SK-N-SH (cell line): ENCODE data around the gene SDK1. TPM values are rescaled to one million over a fixed set of nuclear protein-coding genes. Genes with fewer than 3 reads are reported as not detected.

Experiments used
- CTCF ChIA-PET: fragments of 300-600, 350-600 bp; formaldehyde crosslinking; extraction: SDS; loops from one replicate; lab custom pipeline; 2021; lab: Yijun Ruan, JAX
- POLR2A ChIA-PET: fragments of 350-600 bp; sonication (Branson Sonifier 250); formaldehyde crosslinking; extraction: SDS; loops from one replicate; lab custom pipeline; 2020; ENCODE audit warnings: antibody characterized with exemption, inconsistent platforms; lab: Yijun Ruan, JAX
- DNase-seq: peaks from one replicate; pipeline ENCODE4 v3.0.0; 2012
- H2AFZ ChIP-seq: fragments of 200-600 bp; sonication (generic); 2 replicates; pipeline ENCODE4 v1.8.1; 2016; ENCODE audit warnings: antibody characterized with exemption, mild to moderate bottlenecking, low read depth
- H3F3A ChIP-seq: fragments of 200-600 bp; sonication (generic); replicated peaks from 2 replicates; pipeline ENCODE3; 2016; ENCODE audit warnings: antibody characterized with exemption, mild to moderate bottlenecking; ENCODE audit not compliant: insufficient read depth
- H3K27ac ChIP-seq, 2 experiments: fragments of 200-500 bp in 1 of 2; fragments of 200-600 bp in 1 of 2; sonication (Bioruptor generic) in 1 of 2; sonication (generic), shearing (Covaris generic) in 1 of 2; 2 replicates each; pipeline versions ENCODE4 v1.5.1 to v1.6.1; 2014 to 2016; ENCODE audit warnings: low read depth in 2 of 2, inconsistent platforms in 1 of 2, low read length in 1 of 2, mild to moderate bottlenecking in 1 of 2, mixed read lengths in 1 of 2
- H3K27me3 ChIP-seq: fragments of 200-600 bp; sonication (generic), shearing (Covaris generic); 2 replicates; pipeline ENCODE4 v1.6.1; 2016; ENCODE audit warnings: mixed run types; ENCODE audit not compliant: insufficient read depth
- H3K36me3 ChIP-seq, 2 experiments: fragments of 200-500 bp in 1 of 2; fragments of 200-600 bp in 1 of 2; sonication (Bioruptor generic) in 1 of 2; sonication (generic) in 1 of 2; replicated peaks in 1 of 2; 2 replicates each; pipeline versions ENCODE3 to v1.5.1; 2014 to 2016; ENCODE audit warnings: low read length in 1 of 2, mild to moderate bottlenecking in 1 of 2; ENCODE audit not compliant: insufficient read depth in 2 of 2, control insufficient read depth in 1 of 2
- H3K4me1 ChIP-seq, 2 experiments: fragments of 200-500 bp in 1 of 2; fragments of 200-600 bp in 1 of 2; sonication (Bioruptor generic) in 1 of 2; sonication (generic), shearing (Covaris generic) in 1 of 2; 2 replicates each; pipeline versions ENCODE4 v1.5.1 to v1.6.1; 2014 to 2016; ENCODE audit warnings: low read depth in 1 of 2, low read length in 1 of 2, mixed run types in 1 of 2; ENCODE audit not compliant: insufficient read depth in 2 of 2, control insufficient read depth in 1 of 2
- H3K4me2 ChIP-seq: fragments of 200-600 bp; sonication (generic), shearing (Covaris generic); 2 replicates; pipeline ENCODE4 v1.6.1; 2017; ENCODE audit warnings: mixed run types
- H3K4me3 ChIP-seq, 2 experiments: fragments of 200-500 bp in 1 of 2; fragments of 200-600 bp in 1 of 2; sonication (Bioruptor generic) in 1 of 2; sonication (generic), shearing (Covaris generic) in 1 of 2; 2 replicates each; pipeline versions ENCODE4 v1.5.1 to v1.8.1; 2014 to 2016; ENCODE audit warnings: low read depth in 2 of 2, inconsistent platforms in 1 of 2, low read length in 1 of 2, mild to moderate bottlenecking in 1 of 2, mixed read lengths in 1 of 2, moderate library complexity in 1 of 2
- H3K79me2 ChIP-seq: fragments of 200-600 bp; sonication (generic); 2 replicates; pipeline ENCODE4 v1.8.1; 2017; ENCODE audit warnings: mild to moderate bottlenecking; ENCODE audit not compliant: insufficient read depth
- H3K9ac ChIP-seq: fragments of 200-600 bp; sonication (generic); 2 replicates; pipeline ENCODE4 v1.6.1; 2017; ENCODE audit warnings: mixed run types
- H3K9me2 ChIP-seq: fragments of 200-600 bp; sonication (generic); 2 replicates; pipeline ENCODE4 v1.6.1; 2017; ENCODE audit warnings: mixed run types
- H3K9me3 ChIP-seq: fragments of 200-600 bp; sonication (generic); 2 replicates; pipeline ENCODE4 v1.6.1; 2017; ENCODE audit warnings: mixed run types, mild to moderate bottlenecking, moderate library complexity
- H4K20me1 ChIP-seq: fragments of 200-600 bp; sonication (generic); 2 replicates; pipeline ENCODE4 v1.6.1; 2017; ENCODE audit warnings: mild to moderate bottlenecking, mixed run types; ENCODE audit not compliant: insufficient read depth
- CTCF ChIP-seq: fragments of 200-600 bp; sonication (generic); IDR thresholded peaks from 2 replicates; pipeline ENCODE4 v1.6.1; 2017; ENCODE audit warnings: antibody characterized with exemption, mild to moderate bottlenecking, moderate library complexity
- EP300 ChIP-seq, 2 experiments: IDR thresholded peaks; 2 replicates each; pipeline versions ENCODE4 v1.4.0 to v1.6.1; 2012; ENCODE audit warnings: borderline replicate concordance in 1 of 2, low read depth in 1 of 2, low read length in 1 of 2
- FOSL2 ChIP-seq: IDR thresholded peaks from 2 replicates; pipeline ENCODE4 v1.4.0; 2012; ENCODE audit warnings: low read depth, mild to moderate bottlenecking, moderate library complexity, borderline replicate concordance
- FOXM1 ChIP-seq: IDR thresholded peaks from 2 replicates; pipeline ENCODE4 v1.4.0; 2012; ENCODE audit warnings: low read depth, mild to moderate bottlenecking
- GATA2 ChIP-seq: sonication (generic); formaldehyde crosslinking; IDR thresholded peaks from 2 replicates; pipeline ENCODE4 v1.5.0; 2020; ENCODE audit warnings: mild to moderate bottlenecking, missing genetic modification reagents
- IRF3 ChIP-seq: fragments of 150-350 bp; IDR thresholded peaks from 2 replicates; pipeline ENCODE4 v1.6.1; 2016; ENCODE audit warnings: mild to moderate bottlenecking, low read depth, low read length
- MXI1 ChIP-seq: IDR thresholded peaks from 2 replicates; pipeline ENCODE4 v1.6.1; 2012; ENCODE audit warnings: mild to moderate bottlenecking, low read depth, low read length, improper control_type of control experiment
- NFIC ChIP-seq: IDR thresholded peaks from 2 replicates; pipeline ENCODE4 v1.4.0; 2012; ENCODE audit warnings: borderline replicate concordance
- PBX3 ChIP-seq: IDR thresholded peaks from 2 replicates; pipeline ENCODE4; 2012
- RAD21 ChIP-seq: IDR thresholded peaks from 2 replicates; pipeline ENCODE4 v1.6.1; 2012; ENCODE audit warnings: mild to moderate bottlenecking, low read length
- REST ChIP-seq: IDR thresholded peaks from 2 replicates; pipeline ENCODE4 v1.6.1; 2012; ENCODE audit warnings: mild to moderate bottlenecking, low read depth, low read length, moderate library complexity
- TAF1 ChIP-seq: IDR thresholded peaks from 2 replicates; pipeline ENCODE4 v1.6.1; 2012; ENCODE audit warnings: low read depth, mild to moderate bottlenecking, low read length, moderate library complexity, borderline replicate concordance
- TCF12 ChIP-seq: IDR thresholded peaks from 2 replicates; pipeline ENCODE4 v1.4.0; 2012
- TEAD4 ChIP-seq: IDR thresholded peaks from 2 replicates; pipeline ENCODE4 v1.4.0; 2012; ENCODE audit warnings: mild to moderate bottlenecking, borderline replicate concordance; ENCODE audit not compliant: insufficient read depth
- USF2 ChIP-seq: fragments of 150-350 bp; IDR thresholded peaks from 2 replicates; pipeline ENCODE4 v1.6.1; 2017; ENCODE audit warnings: antibody characterized with exemption, low read length, low read depth, borderline replicate concordance
- WGBS: methylation state at CpG from one replicate; pipeline ENCODE4 v1.1.6; 2017; ENCODE audit warnings: low lambda C conversion rate; 5-methylcytosine and 5-hydroxymethylcytosine counted together
- polyA plus RNA-seq, 3 experiments: library from polyadenylated mRNA; depleted of rRNA; stranded (reverse); fragments of >200 nt; gene quantifications; 2 replicates each; pipeline ENCODE4 v1.2.3, GENCODE V29; 2012

SDK1 gene
- polyA plus RNA-seq, 1 of the 3 experiments (the other 2 are of a cell fraction), result 1.2 TPM

GRCh38 chr7:3959364-3959763 lies 658.3 kb downstream of the SDK1 start (continued):
- no peak for TF ChIP-seq REST

- CTCF ChIA-PET, result interaction anchor here (0.6 to 1.4 kb wide), 5 partner anchors 19 to 805 kb away, joined by 3 to 4 read pairs (median 3); partner anchors contain the start of gene SDK1
- DNase-seq, result no peak
- Histone ChIP-seq H2AFZ (no peak overlapping the region), H3K4me3 (no peak overlapping the region), H3K27ac (no peak overlapping the region), H3K79me2 (no peaks in the 10 kb centered on the region), H4K20me1 (no peaks in the 10 kb centered on the region), H3K27me3 (no peaks in the 10 kb centered on the region), H3F3A (no peaks in the 10 kb centered on the region), H3K4me1 (peaks cover 0 to 6% of the 10 kb centered on the region in 2 experiments; a peak in 2 of 4 replicates), H3K9ac (no peak overlapping the region), H3K36me3 (no peaks in the 10 kb centered on the region), H3K9me2 (no peaks in the 10 kb centered on the region), H3K9me3 (no peaks in the 10 kb centered on the region), H3K4me2 (no peak overlapping the region)
- 64% methylated on average over 11 of the region's 11 CpGs for WGBS
- POLR2A ChIA-PET, result no interaction called here
- TF ChIP-seq MXI1 (no peak), TCF12 (no peak), CTCF (no peak), IRF3 (no peak), TAF1 (no peak), TEAD4 (no peak), RAD21 (no peak), FOSL2 (no peak), REST (no peak), PBX3 (no peak), FOXM1 (no peak), NFIC (no peak), EP300 (IDR thresholded peaks at IDR 0.05; ENCODE audit: borderline replicate concordance in 1 of 2, low read depth in 1 of 2, low read length in 1 of 2) (no peak), USF2 (no peak), GATA2 (no peak)
These were observed 659.2 kb downstream of the SDK1 start for GRCh38 chr7:3960050-3960763.
